Sigmoid colon (tissue), 4 donors: ENCODE results near the gene BTBD6.

ENCODE experiments used
- POLR2A ChIP-seq, 2 donors: fragments of 450-650 bp; IDR thresholded peaks; one replicate each; pipeline ENCODE4 v1.6.1; 2016; ENCODE audit warnings: antibody characterized with exemption in 2 of 2, mild to moderate bottlenecking in 2 of 2, moderate library complexity in 2 of 2
- POLR2AphosphoS5 ChIP-seq, 4 donors: sonication (generic); formaldehyde crosslinking; IDR thresholded peaks; one replicate each; pipeline ENCODE4 v1.6.1; 2017; ENCODE audit warnings: antibody characterized with exemption in 4 of 4
- TF ChIP-seq, protein P1 (sequence below), 4 experiments: fragments of 450-650 bp in 3 of 4; fragments of 200-600 bp in 1 of 4; IDR thresholded peaks; one replicate each; pipeline ENCODE4 v1.5.1; 2016 to 2019; ENCODE audit warnings: antibody characterized with exemption in 4 of 4, mild to moderate bottlenecking in 3 of 4, moderate library complexity in 2 of 4

DNA sequence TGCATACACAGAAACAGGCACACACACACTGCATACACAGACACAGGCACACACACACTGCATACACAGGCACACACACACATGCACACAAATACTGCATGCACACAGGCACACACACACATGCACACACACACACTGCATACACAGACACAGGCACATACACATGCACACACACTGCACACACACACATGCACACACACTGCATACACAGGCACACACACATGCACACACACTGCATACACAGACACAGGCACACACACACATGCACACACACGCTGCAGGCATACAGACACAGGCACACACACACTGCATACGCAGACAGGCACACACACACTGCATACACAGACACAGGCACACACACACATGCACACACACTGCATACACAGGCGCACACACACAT is 32.7 kb upstream of the BTBD6 start:
- TF ChIP-seq POLR2A (IDR thresholded peaks at IDR 0.05) (no peak), POLR2AphosphoS5 (IDR thresholded peaks at IDR 0.05) (no peak)
- TF ChIP-seq, protein P1, sequence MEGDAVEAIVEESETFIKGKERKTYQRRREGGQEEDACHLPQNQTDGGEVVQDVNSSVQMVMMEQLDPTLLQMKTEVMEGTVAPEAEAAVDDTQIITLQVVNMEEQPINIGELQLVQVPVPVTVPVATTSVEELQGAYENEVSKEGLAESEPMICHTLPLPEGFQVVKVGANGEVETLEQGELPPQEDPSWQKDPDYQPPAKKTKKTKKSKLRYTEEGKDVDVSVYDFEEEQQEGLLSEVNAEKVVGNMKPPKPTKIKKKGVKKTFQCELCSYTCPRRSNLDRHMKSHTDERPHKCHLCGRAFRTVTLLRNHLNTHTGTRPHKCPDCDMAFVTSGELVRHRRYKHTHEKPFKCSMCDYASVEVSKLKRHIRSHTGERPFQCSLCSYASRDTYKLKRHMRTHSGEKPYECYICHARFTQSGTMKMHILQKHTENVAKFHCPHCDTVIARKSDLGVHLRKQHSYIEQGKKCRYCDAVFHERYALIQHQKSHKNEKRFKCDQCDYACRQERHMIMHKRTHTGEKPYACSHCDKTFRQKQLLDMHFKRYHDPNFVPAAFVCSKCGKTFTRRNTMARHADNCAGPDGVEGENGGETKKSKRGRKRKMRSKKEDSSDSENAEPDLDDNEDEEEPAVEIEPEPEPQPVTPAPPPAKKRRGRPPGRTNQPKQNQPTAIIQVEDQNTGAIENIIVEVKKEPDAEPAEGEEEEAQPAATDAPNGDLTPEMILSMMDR (IDR thresholded peaks at IDR 0.05), result no peak
